ENCODE data around the gene TNFRSF14. TPM values are rescaled to one million over a fixed set of nuclear protein-coding genes. Genes with fewer than 3 reads are reported as not detected.

The TNFRSF14 gene
- total RNA-seq, 4 donors from 2014 or later, result 35.2 to 43.6 (median 38.3) TPM

DNA sequence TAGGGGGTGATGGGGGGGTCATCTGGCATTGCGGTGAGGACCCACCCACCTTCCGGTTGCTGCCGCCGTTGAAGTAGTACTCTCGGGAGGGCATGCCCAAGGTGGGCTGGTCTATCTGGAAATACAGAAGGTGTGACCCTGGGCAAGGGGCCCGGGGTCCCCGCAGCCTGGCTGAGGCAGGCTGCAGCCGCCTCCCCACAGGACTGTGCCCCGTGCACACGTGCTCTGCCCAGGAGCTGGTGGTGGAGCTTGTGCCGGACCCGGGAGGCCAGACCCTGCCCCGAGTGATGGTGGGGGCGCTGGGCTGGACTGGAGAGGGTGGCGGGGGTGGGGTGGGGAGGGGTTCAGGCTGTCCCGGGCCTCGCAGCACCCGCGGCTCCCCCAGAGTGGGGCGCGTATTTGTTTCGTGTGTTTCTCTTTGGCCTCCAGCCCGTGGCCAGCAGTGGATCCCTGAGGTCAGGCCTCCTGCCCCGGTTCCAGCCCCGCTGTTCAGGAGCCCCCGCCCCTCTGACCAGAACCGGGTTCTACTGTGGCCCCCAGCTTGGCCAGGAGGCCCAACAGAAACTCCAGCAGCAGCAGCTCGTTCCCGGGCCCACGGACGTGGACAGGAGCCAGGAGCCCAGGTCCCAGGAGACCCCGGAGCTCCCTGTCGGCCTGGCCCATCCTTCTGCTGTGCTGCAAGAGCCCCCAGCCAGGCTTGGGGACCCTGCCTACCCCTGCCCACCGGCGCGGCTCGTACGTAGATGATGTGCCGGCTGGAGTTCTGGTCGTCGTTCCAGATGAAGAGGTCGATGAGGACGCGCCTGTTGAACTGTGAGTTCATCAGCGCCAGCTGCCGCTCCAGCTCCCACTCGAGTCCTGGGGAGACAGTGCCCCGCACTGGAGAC lies 49.6 kb downstream of the TNFRSF14 start:
- no peak overlapping the region for H3K4me3 ChIP-seq (ENCODE audit: low read depth, poor library complexity, severe bottlenecking)
- TF ChIP-seq CTCF (IDR thresholded peaks at IDR 0.05) (no peak), POLR2A (IDR thresholded peaks at IDR 0.05) (no peak)
- intact Hi-C loops (cut with DNase I; ENCODE audit: low total_unique reads), result no loop called here
- WGBS, 2 donors, result 85 to 87% methylated on average over 34 to 44 of the region's 48 CpGs
- peak in 1 of 2 donors; percentile 70 for DNase-seq (ENCODE audit: low spot score in 2 of 2)

DNA sequence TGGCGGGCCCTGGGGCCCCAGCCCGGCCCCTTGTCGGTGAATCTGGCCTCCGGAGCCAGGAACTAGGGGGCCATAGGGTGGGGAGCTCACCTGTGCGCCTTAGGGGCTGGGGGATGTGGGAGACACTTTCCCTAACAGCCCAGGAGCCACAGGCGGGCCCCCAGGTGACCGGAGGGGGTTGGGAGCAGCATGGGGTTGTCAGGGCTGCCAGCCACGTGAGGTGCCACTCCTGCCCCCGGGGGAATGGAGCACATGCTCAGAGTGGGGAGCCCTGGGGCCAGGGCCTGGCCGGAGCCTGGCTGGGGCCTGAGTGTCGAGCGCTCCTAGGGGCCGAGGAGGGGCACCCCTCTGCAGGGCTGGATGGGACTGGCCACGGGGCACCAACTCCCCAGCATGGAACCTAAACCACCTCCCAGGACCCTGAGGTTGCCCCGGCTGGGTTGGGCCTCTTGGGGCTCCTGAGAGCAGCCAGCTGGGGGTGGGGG lies 50.3 kb downstream of the TNFRSF14 start:
- DNase-seq (ENCODE audit: low spot score in 2 of 2), result peak in 1 of 2 donors; percentile 45
- H3K4me3 ChIP-seq (ENCODE audit: low read depth, poor library complexity, severe bottlenecking), result no peak overlapping the region
- WGBS, 2 donors, result 66 to 74% methylated on average over 14 to 15 of the region's 15 CpGs
- TF ChIP-seq POLR2A (IDR thresholded peaks at IDR 0.05) (no peak), CTCF (IDR thresholded peaks at IDR 0.05) (no peak)
- intact Hi-C loops (cut with DNase I; ENCODE audit: low total_unique reads), result no loop called here

DNA sequence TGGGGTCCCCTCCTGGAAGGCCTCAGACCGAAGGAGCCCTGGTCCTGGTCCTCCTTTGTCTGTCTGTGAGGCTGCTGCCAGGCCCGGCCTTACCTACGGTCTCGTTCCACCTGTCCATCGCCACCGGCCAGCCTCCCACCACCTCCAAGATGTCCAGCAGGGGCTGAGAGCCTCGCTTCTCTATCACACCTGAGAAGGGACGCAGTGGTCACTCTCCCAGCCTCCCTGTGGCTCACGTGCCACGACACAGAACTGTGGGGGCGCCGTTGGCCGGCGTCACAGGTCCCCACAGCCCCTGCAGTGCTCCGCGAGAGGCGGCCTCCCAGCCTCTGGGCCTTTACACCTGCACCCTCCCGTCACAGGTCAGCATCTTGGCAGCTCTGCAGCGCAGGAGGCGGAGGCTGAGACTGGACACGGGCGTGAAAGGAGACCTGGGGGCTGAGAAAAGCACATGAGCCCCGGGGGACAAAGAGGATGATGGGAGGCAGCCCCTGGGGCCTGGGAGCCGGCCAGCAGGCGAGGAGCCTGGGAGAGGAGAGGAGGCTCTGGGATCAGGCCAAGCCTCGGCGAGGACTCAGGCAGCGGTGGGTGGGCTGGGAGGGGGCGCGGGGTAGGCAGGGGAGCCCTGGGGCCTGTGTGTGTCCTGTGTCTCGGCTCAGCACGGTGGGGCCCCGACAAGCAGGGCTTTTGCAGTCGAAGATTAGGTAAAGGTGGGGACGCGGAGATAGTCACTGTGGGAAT lies 50.9 kb downstream of the TNFRSF14 start:
- DNase-seq (ENCODE audit: low spot score in 2 of 2), result peak in 1 of 2 donors; percentile 80
- H3K4me3 ChIP-seq (ENCODE audit: low read depth, poor library complexity, severe bottlenecking), result no peak overlapping the region
- intact Hi-C loops (cut with DNase I; ENCODE audit: low total_unique reads), result no loop called here
- TF ChIP-seq POLR2A (IDR thresholded peaks at IDR 0.05) (no peak), CTCF (IDR thresholded peaks at IDR 0.05) (no peak)
- WGBS, 2 donors, result 67 to 69% methylated on average over 35 to 36 of the region's 36 CpGs

- 58 to 68% methylated on average over 12 to 13 of the region's 13 CpGs for WGBS, 2 donors
These were observed 51.5 kb downstream of the TNFRSF14 start for GRCh38 chr1:2607641-2608091.

More at GRCh38 chr1:2607641-2608091, 51.5 kb downstream of the TNFRSF14 start:
- TF ChIP-seq CTCF (IDR thresholded peaks at IDR 0.05), result no peak
- TF ChIP-seq POLR2A (IDR thresholded peaks at IDR 0.05), result no peak
- no peak overlapping the region for H3K4me3 ChIP-seq (ENCODE audit: low read depth, poor library complexity, severe bottlenecking)
- no peak for DNase-seq (ENCODE audit: low spot score in 2 of 2)
- intact Hi-C loops (cut with DNase I; ENCODE audit: low total_unique reads), result no loop called here

Data from lower leg skin (tissue), 4 donors.